BJ (cell line): ENCODE data around the gene PDE7B. TPM values are rescaled to one million over a fixed set of nuclear protein-coding genes. Genes with fewer than 3 reads are reported as not detected.

Experiments
- CTCF ChIA-PET: fragments of 350-600 bp; formaldehyde crosslinking; extraction: SDS; loops from one replicate; lab custom pipeline; 2021; ENCODE audit warnings: antibody characterized with exemption, inconsistent platforms; lab: Yijun Ruan, JAX
- POLR2A ChIA-PET: fragments of 300-600 bp; sonication (Branson Sonifier 250); formaldehyde crosslinking; extraction: SDS; loops from one replicate; lab custom pipeline; 2021; ENCODE audit warnings: antibody characterized with exemption; lab: Charles Lee
- DNase-seq: peaks from one replicate; pipeline ENCODE4 v3.0.0-alpha.2; 2011; ENCODE audit warnings: low read depth
- H3K27me3 ChIP-seq: 2 replicates; pipeline ENCODE4 v1.6.0; 2011; ENCODE audit warnings: low read length; ENCODE audit not compliant: control insufficient read depth, insufficient read depth
- H3K36me3 ChIP-seq: 2 replicates; pipeline ENCODE4 v1.5.1; 2011; ENCODE audit warnings: low read length; ENCODE audit not compliant: control insufficient read depth, insufficient read depth
- H3K4me3 ChIP-seq: 2 replicates; pipeline ENCODE4 v1.5.1; 2011; ENCODE audit warnings: low read depth, mild to moderate bottlenecking, control low read depth, low read length
- polyA plus RNA-seq: library from polyadenylated mRNA; depleted of rRNA; stranded (reverse); fragments of >200 nt; gene quantifications from 2 replicates; pipeline ENCODE4 v1.2.3, GENCODE V29; 2011
- TF ChIP-seq, protein P1 (sequence below): IDR thresholded peaks from 2 replicates; pipeline ENCODE4 v1.5.1; 2011; ENCODE audit warnings: low read depth, mild to moderate bottlenecking, control low read depth, inconsistent platforms, low read length, moderate library complexity; ENCODE audit not compliant: insufficient read depth

The PDE7B gene
- polyA plus RNA-seq, 1 experiment = 2.7 TPM

DNA sequence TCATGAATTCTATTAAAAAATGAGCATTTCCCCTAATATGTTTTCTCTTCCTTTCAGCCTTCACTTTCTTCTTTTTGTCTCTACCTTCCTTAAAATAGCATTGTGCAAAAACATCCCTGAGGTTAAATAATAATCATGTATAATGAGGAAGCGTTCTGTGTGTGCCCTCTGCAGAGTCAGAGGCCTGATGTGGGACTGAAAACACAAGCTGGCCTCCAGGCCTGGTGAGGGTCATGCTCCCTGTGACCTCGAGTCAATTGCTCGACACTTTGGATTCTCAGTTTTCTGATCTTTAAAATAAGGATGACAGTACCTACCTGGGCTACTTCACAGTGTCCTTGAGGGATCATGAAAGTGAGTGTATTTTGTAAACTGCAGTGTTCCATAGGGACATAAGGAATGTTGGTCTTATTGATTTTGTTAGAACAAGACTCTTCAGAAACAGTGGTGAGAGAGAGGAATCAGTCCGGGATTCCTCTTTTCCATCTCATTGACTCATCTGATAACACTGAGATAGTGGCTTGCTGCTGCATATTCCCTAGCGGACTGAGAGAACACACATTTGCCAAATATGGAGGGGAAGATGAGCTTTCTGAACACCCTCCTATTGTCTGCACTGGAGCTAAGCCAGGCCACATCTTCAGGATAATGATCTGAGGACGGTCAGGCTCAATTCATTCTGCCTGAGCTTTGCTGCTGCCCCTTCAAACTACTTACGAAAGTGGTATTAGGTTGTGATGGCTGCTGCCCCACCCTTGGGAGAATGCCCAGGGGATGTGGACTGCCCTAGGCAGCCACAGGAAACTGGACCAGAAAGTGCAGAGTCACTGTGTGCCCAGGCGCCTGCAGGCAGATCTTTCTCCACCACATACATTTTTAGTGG is 39.6 kb upstream of the PDE7B start:
- TF ChIP-seq, protein P1, sequence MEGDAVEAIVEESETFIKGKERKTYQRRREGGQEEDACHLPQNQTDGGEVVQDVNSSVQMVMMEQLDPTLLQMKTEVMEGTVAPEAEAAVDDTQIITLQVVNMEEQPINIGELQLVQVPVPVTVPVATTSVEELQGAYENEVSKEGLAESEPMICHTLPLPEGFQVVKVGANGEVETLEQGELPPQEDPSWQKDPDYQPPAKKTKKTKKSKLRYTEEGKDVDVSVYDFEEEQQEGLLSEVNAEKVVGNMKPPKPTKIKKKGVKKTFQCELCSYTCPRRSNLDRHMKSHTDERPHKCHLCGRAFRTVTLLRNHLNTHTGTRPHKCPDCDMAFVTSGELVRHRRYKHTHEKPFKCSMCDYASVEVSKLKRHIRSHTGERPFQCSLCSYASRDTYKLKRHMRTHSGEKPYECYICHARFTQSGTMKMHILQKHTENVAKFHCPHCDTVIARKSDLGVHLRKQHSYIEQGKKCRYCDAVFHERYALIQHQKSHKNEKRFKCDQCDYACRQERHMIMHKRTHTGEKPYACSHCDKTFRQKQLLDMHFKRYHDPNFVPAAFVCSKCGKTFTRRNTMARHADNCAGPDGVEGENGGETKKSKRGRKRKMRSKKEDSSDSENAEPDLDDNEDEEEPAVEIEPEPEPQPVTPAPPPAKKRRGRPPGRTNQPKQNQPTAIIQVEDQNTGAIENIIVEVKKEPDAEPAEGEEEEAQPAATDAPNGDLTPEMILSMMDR = no peak
- CTCF ChIA-PET = no interaction called here
- DNase-seq = no peak

DNA sequence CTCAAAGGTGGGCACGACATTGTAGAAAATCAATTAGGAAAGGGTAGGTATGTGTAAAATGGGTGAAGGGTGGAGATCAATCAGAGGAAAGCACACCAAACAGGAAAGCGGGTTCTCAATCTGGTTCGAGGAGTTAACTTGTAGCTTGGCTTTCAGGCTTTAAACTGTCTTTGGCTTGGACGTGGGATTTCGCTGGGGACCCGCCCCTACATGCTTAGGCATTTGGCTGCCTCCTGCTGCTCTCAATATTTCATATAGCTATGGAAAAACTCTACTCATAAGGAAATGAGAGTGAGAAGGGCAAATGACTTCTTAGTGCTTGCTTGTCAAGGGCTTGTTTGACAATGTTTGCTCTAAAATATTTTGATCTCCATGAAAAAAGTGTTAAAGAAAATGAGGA is 38.1 kb upstream of the PDE7B start:
- Histone ChIP-seq H3K27me3 (no peaks in the 10 kb centered on the region), H3K4me3 (no peak overlapping the region), H3K36me3 (no peaks in the 10 kb centered on the region)
- CTCF ChIA-PET = interaction anchor here (1.0 kb wide), 1 partner anchor 112 kb away, joined by 3 read pairs; no protein-coding TSS in a partner anchor
- TF ChIP-seq, protein P1 = no peak
- POLR2A ChIA-PET = no interaction called here
- DNase-seq = no peak

More for the DNA sequence above, 39.6 kb upstream of the PDE7B start:
- POLR2A ChIA-PET = no interaction called here
- Histone ChIP-seq H3K4me3 (no peak overlapping the region), H3K36me3 (no peaks in the 10 kb centered on the region), H3K27me3 (no peaks in the 10 kb centered on the region)

DNA sequence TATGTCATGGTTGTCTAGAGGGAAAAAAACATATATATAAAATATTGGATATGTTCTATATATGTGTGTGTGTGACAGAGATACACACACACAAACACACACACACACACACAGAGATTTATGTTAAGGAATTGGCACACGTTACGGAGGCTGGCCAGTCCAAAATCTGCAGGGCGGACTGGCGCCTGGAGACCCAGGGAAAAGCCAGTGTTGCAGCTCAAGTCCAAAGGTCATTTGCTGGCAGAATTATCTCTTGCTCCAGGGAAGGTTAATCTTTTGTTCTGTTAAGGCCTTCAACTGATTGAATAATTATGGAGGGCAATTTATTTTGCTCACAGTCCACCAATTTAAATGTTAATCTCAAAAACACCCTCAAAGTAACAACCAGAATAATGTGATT is 37.5 kb upstream of the PDE7B start:
- ChIA-PET POLR2A (no interaction called here), CTCF (no interaction called here)
- TF ChIP-seq, protein P1 = no peak
- Histone ChIP-seq H3K4me3 (no peak overlapping the region), H3K27me3 (no peaks in the 10 kb centered on the region), H3K36me3 (no peaks in the 10 kb centered on the region)
- DNase-seq = no peak

DNA sequence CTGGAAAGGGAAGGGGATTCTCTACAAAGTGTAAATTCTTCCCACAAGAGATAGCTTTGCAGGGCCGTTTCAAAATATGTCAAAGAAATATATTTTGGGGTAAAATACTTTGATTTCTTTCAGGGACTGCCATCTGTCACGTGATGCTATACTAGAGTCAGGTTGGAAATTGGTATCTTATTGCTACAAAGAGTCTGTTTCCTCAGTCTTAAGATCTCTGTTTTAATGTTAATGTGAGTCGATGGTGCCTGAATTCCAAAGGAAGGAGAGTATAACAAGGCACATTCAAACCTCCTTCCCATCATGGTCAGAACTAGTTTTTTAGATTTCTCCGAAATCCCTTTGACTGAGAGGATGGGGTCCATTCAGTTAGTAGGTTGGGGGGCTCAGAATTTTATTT is 36.3 kb upstream of the PDE7B start:
- Histone ChIP-seq H3K36me3 (no peaks in the 10 kb centered on the region), H3K4me3 (no peak overlapping the region), H3K27me3 (no peaks in the 10 kb centered on the region)
- no peak for DNase-seq
- CTCF ChIA-PET = interaction anchor here (0.7 kb wide), 1 partner anchor 10 kb away, joined by 4 read pairs; no protein-coding TSS in a partner anchor
- TF ChIP-seq, protein P1 = no peak
- POLR2A ChIA-PET = no interaction called here

DNA sequence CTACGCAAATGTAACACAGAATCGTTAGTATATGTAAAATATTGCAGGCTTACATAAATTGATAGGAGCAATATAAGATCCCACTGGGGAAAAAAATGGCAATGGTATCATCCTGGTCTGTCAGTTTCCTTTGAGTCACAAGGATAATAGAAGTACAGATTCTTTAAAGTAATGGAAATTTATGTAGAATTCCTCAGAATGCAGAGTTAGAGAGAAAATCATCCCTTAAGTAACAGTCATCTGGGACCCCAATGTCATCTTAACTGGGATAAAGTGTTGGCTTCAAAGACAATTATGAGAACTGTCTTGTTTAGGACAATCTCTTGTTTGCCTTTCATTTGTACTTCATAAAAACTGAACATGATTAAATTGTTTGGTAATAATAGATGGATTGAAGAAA is 34.5 kb upstream of the PDE7B start:
- TF ChIP-seq, protein P1 = no peak
- Histone ChIP-seq H3K4me3 (no peak overlapping the region), H3K27me3 (no peaks in the 10 kb centered on the region), H3K36me3 (no peaks in the 10 kb centered on the region)
- ChIA-PET CTCF (no interaction called here), POLR2A (no interaction called here)
- no peak for DNase-seq
